ENCODE data around the gene EGFLAM.

EGFLAM gene

DNA sequence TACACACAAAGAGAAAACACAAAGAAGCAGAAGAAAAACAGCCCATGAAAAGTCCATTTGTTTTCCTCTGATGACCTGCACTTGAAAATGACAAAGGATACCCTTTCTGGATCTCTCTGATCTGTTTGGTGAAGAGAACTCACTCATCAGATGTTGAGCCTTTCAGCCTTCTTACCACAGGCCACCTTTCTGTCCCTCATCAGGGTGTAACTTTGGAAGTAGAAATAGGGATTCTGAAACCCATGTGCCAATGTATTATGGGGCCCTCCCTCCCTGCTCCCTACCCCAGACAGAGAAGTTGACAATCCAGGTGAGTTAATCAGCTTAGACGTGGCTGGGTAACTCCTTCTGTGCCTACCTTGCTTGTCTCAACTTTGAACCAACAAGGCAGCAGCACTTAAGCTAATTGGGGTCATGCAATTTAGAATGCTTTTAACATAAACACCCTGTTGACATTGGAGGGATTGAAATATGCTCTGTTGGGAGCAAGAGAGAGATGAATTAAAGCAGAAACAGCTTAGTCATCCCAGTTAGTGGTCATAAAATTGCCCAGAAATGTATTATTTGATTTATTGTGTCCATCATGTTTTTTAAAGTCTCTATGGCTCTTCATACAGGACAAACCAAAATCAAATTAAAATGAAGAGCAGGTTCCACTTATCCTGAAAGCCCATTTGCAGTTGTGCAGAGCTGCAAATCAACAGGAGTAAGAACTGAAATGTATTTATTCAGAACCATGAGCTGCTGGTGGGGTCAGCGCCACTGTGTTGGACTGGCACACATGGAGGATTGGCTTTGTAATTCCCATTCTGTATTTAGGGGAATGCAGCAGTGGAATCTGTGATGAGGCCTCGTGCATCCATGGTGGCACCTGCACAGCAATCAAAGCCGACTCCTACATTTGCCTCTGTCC, 166.0 kb downstream of the EGFLAM start:
- Histone ChIP-seq H3K9ac (ENCODE audit: low read depth, low read length) (no peak overlapping the region), H3K36me3 (ENCODE audit: insufficient read depth, low read depth, low read length) (no peaks in the 10 kb centered on the region), H3K4me3 (ENCODE audit: low read length) (no peak overlapping the region), H3K4me1 (ENCODE audit: insufficient read depth, low read length) (no peaks in the 10 kb centered on the region), H3K27ac (ENCODE audit: low read length) (no peak overlapping the region), H3K9me3 (ENCODE audit: insufficient read depth, low read depth, low read length) (no peaks in the 10 kb centered on the region), H3K27me3 (ENCODE audit: insufficient read depth, low read length) (no peaks in the 10 kb centered on the region)

DNA sequence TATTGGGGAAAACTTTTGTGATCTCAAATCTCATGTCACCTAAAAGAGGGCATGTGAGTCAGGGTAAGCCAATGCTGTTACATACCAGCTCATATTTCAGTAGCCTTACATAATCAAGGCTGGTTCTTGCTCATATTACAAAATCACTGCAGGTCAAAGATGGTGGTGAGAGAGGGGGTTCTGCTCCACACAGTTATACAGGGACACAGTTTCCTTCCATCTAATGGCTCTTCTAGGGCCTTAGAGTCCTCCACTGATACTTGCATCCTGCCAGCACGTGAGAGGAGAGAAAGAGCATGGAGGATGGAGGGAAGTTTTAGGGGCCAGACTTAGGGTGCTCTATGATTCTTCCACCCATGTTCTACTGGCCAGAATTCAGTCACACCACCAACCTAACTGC, 168.1 kb downstream of the EGFLAM start:
- no peaks in the 10 kb centered on the region for H3K9me3 ChIP-seq (ENCODE audit: insufficient read depth, low read depth, low read length)
- H3K27ac ChIP-seq (ENCODE audit: low read length), result no peak overlapping the region
- H3K27me3 ChIP-seq (ENCODE audit: insufficient read depth, low read length), result no peaks in the 10 kb centered on the region

DNA sequence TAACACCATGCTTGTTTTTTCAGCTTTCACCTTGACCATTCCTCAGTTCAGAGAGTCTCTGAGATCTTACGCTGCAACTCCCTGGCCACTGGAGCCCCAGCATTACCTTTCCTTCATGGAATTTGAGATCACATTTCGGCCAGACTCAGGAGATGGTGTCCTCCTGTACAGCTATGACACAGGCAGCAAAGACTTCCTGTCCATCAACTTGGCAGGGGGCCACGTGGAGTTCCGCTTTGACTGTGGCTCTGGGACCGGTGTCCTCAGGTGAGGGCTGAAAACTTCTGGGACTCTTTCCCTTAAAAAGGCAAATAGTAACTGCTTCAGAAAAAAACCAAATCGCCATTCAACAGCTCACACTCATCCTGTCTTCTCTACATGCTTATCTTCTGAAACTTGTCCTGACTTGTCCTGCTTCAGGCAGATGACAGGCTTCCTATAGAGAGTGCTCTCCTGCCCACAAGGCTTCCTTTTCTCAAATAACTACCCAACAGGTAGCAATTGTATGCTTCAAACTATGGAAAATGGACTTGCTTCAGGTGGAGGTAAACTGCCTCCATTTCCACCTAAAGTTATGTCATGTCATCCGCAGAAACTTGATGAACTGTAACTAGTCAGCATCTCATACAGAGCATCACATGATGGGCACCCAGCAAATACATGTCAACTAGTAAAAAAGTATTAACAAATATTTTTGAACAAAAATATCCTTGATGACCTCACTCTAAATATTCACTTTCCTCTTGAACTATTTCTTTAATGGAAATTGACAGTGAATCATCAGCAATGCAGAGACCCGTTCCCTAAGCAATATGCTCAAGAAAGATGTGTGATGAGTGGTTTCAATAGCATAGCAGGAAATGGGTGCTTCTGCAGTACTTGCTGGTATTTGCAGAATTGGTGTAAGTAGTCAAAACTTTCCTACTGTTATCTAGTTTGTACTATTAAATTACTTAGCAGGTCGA, 168.9 kb downstream of the EGFLAM start:
- Histone ChIP-seq H3K4me1 (ENCODE audit: insufficient read depth, low read length) (no peaks in the 10 kb centered on the region), H3K9ac (ENCODE audit: low read depth, low read length) (no peak overlapping the region), H3K27me3 (ENCODE audit: insufficient read depth, low read length) (no peaks in the 10 kb centered on the region), H3K36me3 (ENCODE audit: insufficient read depth, low read depth, low read length) (no peaks in the 10 kb centered on the region), H3K9me3 (ENCODE audit: insufficient read depth, low read depth, low read length) (no peaks in the 10 kb centered on the region), H3K27ac (ENCODE audit: low read length) (no peak overlapping the region), H3K4me3 (ENCODE audit: low read length) (no peak overlapping the region)

More for the DNA sequence above, 168.1 kb downstream of the EGFLAM start:
- Histone ChIP-seq H3K4me3 (ENCODE audit: low read length) (no peak overlapping the region), H3K36me3 (ENCODE audit: insufficient read depth, low read depth, low read length) (no peaks in the 10 kb centered on the region), H3K4me1 (ENCODE audit: insufficient read depth, low read length) (no peaks in the 10 kb centered on the region), H3K9ac (ENCODE audit: low read depth, low read length) (no peak overlapping the region)

DNA sequence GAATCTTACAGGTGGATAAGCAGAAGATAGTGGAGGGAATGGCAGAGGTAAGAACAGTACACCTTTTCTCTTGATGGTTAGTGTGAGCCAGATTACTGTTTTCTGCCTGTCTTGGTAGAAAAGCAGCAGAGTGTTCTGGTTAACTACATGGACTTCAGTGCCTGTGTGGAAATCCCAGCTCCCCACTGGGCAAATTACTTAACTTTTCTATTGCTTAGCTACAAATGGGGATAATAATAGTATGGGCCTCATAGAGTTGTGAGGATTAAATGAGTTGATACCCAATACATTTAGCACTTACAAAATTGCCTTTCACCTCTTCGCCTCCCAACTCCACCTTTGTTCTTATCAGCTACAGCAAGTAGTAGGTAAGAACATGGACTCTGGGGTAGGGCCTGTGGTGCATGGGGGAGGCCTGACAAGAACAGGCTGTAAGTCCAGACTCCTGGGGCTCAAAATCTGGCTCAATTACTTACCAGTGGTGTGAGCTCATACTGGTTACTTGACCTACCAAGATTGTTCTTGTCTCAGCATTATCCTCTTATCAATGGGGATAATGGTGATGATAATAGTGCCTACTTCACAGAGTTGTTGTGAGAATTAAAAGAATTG, 173.0 kb downstream of the EGFLAM start:
- Histone ChIP-seq H3K36me3 (ENCODE audit: insufficient read depth, low read depth, low read length) (no peaks in the 10 kb centered on the region), H3K4me1 (ENCODE audit: insufficient read depth, low read length) (no peaks in the 10 kb centered on the region), H3K27me3 (ENCODE audit: insufficient read depth, low read length) (no peaks in the 10 kb centered on the region)

DNA sequence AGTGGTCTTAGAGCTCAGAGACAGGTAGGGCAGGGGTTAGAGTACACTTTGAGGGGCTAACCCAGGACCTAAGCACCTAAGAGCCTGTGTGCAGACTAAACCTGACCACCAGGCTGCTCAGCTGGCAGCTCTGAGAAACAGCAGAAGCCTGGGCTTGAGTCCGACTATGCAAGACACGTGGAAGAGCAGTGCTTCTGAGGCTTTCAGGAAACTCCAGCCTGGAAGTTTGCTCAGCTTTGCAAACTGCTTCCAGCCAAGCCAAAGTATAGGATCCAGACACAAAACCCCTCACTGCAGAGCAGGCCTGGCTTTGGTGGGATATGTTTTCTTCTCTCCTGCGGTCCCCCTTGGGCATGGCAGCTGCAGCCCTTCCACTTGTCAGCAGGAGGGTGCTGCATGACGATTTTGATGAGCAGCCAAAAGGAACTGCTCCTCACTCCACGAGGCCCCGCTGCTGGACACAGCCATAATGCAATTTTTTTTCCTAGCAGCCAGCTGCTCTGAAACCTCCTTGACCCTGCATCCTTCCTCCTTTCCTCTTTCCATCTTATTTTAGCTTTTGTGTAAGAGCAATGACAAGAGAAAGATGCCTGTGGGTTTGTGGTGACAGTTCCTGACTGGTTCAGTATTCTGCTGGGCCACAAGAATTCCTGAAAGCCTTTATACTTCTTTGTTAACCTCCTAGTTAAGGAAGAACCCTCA, 175.0 kb downstream of the EGFLAM start:
- H3K27me3 ChIP-seq (ENCODE audit: insufficient read depth, low read length), result no peaks in the 10 kb centered on the region
- no peaks in the 10 kb centered on the region for H3K4me1 ChIP-seq (ENCODE audit: insufficient read depth, low read length)
- H3K9ac ChIP-seq (ENCODE audit: low read depth, low read length), result no peak overlapping the region
- H3K27ac ChIP-seq (ENCODE audit: low read length), result no peak overlapping the region
- no peak overlapping the region for H3K4me3 ChIP-seq (ENCODE audit: low read length)
- H3K36me3 ChIP-seq (ENCODE audit: insufficient read depth, low read depth, low read length), result no peaks in the 10 kb centered on the region
- H3K9me3 ChIP-seq (ENCODE audit: insufficient read depth, low read depth, low read length), result no peaks in the 10 kb centered on the region

More for the DNA sequence above, 173.0 kb downstream of the EGFLAM start:
- no peak overlapping the region for H3K4me3 ChIP-seq (ENCODE audit: low read length)
- H3K9me3 ChIP-seq (ENCODE audit: insufficient read depth, low read depth, low read length), result no peaks in the 10 kb centered on the region
- H3K27ac ChIP-seq (ENCODE audit: low read length), result no peak overlapping the region
- no peak overlapping the region for H3K9ac ChIP-seq (ENCODE audit: low read depth, low read length)

GRCh38 chr5:38434966-38435705, 176.8 kb downstream of the EGFLAM start:
- H3K9ac ChIP-seq (ENCODE audit: low read depth, low read length), result no peak overlapping the region
- no peaks in the 10 kb centered on the region for H3K9me3 ChIP-seq (ENCODE audit: insufficient read depth, low read depth, low read length)
- no peaks in the 10 kb centered on the region for H3K36me3 ChIP-seq (ENCODE audit: insufficient read depth, low read depth, low read length)
- no peaks in the 10 kb centered on the region for H3K4me1 ChIP-seq (ENCODE audit: insufficient read depth, low read length)
- H3K27ac ChIP-seq (ENCODE audit: low read length), result no peak overlapping the region
- H3K27me3 ChIP-seq (ENCODE audit: insufficient read depth, low read length), result no peaks in the 10 kb centered on the region
- H3K4me3 ChIP-seq (ENCODE audit: low read length), result no peak overlapping the region

DNA sequence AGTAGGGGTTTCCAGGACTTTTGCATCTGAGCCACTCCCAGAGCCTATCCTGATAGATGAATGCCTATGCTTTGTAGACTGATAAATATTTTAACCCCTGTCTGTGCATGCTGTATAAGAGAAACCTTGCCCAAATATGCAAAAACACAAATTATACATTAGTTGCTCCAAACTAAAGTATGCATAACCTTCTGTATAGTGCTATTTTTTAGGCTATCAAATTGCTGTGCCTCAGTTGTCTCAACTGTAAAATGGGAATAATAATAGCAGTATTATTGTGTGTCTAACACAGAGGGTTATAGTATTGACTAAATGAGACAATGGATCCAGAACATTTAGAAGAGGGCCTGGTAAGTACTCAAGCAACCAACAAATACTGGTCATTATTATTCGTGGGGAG, 180.4 kb downstream of the EGFLAM start:
- Histone ChIP-seq H3K9ac (ENCODE audit: low read depth, low read length) (no peak overlapping the region), H3K4me3 (ENCODE audit: low read length) (no peak overlapping the region), H3K4me1 (ENCODE audit: insufficient read depth, low read length) (no peaks in the 10 kb centered on the region), H3K27me3 (ENCODE audit: insufficient read depth, low read length) (no peaks in the 10 kb centered on the region), H3K9me3 (ENCODE audit: insufficient read depth, low read depth, low read length) (no peaks in the 10 kb centered on the region), H3K36me3 (ENCODE audit: insufficient read depth, low read depth, low read length) (no peaks in the 10 kb centered on the region), H3K27ac (ENCODE audit: low read length) (no peak overlapping the region)

- no peaks in the 10 kb centered on the region for H3K36me3 ChIP-seq (ENCODE audit: insufficient read depth, low read depth, low read length)
Observed at GRCh38 chr5:38441453-38442246, 183.3 kb downstream of the EGFLAM start.

GRCh38 chr5:38442247-38442573, 183.9 kb downstream of the EGFLAM start:
- Histone ChIP-seq H3K9ac (ENCODE audit: low read depth, low read length) (no peak overlapping the region), H3K27ac (ENCODE audit: low read length) (no peak overlapping the region), H3K36me3 (ENCODE audit: insufficient read depth, low read depth, low read length) (no peaks in the 10 kb centered on the region), H3K27me3 (ENCODE audit: insufficient read depth, low read length) (no peaks in the 10 kb centered on the region), H3K9me3 (ENCODE audit: insufficient read depth, low read depth, low read length) (no peaks in the 10 kb centered on the region), H3K4me3 (ENCODE audit: low read length) (no peak overlapping the region), H3K4me1 (ENCODE audit: insufficient read depth, low read length) (no peaks in the 10 kb centered on the region)

More at GRCh38 chr5:38441453-38442246, 183.3 kb downstream of the EGFLAM start:
- Histone ChIP-seq H3K4me1 (ENCODE audit: insufficient read depth, low read length) (no peaks in the 10 kb centered on the region), H3K27me3 (ENCODE audit: insufficient read depth, low read length) (no peaks in the 10 kb centered on the region), H3K27ac (ENCODE audit: low read length) (no peak overlapping the region), H3K4me3 (ENCODE audit: low read length) (no peak overlapping the region), H3K9me3 (ENCODE audit: insufficient read depth, low read depth, low read length) (no peaks in the 10 kb centered on the region), H3K9ac (ENCODE audit: low read depth, low read length) (no peak overlapping the region)

DNA sequence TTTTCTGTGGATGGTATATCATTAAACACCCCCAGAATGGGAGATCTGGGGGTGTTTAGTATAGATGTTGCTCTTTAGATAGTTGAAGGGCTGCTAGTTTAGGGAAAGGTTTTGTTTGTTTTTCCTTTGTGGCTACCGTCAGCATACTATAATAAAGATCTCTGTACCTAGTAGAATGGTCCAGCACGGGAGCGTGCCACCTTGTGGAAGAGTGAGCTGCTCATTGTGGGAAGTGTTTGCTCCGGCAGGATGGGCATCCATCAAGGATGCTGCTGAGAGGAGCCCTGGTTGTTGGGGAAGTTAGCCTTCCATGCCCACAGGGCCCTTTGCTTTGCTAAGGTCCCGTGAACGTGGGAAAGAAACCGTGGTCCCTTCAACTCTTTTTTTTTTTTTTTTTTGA, 185.0 kb downstream of the EGFLAM start:
- Histone ChIP-seq H3K4me3 (ENCODE audit: low read length) (no peak overlapping the region), H3K9me3 (ENCODE audit: insufficient read depth, low read depth, low read length) (no peaks in the 10 kb centered on the region), H3K4me1 (ENCODE audit: insufficient read depth, low read length) (no peaks in the 10 kb centered on the region), H3K36me3 (ENCODE audit: insufficient read depth, low read depth, low read length) (no peaks in the 10 kb centered on the region), H3K9ac (ENCODE audit: low read depth, low read length) (no peak overlapping the region), H3K27me3 (ENCODE audit: insufficient read depth, low read length) (no peaks in the 10 kb centered on the region), H3K27ac (ENCODE audit: low read length) (no peak overlapping the region)
